ENCODE data around the gene SLC35F4.

SLC35F4 gene

GRCh38 chr14:57851354-57851753 is 14.5 kb downstream of the SLC35F4 start:
- DNase-seq (ENCODE audit: insufficient read length, low spot score) (no peak), FAIRE-seq (no peak)

DNA sequence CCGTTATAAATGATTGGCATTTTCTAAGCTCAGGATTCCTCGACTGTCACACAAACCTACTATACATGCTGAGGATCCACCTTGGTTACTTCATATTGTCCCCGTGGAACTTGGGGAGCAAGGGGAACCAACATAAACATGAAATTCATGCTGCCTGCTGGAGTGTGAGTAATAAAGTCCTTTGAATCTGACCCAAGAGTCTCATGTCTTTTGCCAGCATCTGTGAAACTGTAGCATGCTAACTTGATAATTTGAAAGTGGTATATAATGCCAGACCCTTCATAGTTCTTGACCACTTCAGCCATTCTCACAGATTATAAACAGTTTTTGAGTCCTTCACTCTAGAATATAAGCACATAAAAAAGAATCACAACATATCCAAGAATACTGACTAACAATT is 17.1 kb downstream of the SLC35F4 start:
- FAIRE-seq, result no peak

GRCh38 chr14:57848353-57848752 is 17.5 kb downstream of the SLC35F4 start:
- no peak for FAIRE-seq
- no peak for DNase-seq (ENCODE audit: insufficient read length, low spot score)

More for the DNA sequence above, 17.1 kb downstream of the SLC35F4 start:
- DNase-seq (ENCODE audit: insufficient read length, low spot score), result no peak

DNA sequence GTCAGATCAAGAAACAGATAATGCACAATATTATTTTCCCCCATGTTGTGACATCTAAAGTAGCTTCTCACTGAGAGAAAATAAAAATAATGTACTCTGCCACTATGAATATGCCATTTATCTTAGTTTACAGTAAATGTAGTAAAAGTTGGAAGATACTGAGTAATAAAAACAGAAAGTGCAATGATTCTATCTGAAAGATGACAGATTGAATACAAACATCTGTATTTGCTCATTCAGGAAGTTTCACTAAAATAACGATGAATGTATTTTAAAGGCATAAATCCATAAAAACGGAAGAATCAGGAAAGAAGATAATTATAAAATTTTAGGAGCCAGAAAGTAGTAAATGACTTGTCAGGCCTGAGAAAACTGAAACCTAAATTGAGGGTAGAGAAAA is 18.2 kb downstream of the SLC35F4 start:
- DNase-seq (ENCODE audit: insufficient read length, low spot score), result no peak
- FAIRE-seq, result no peak

- DNase-seq (ENCODE audit: insufficient read length, low spot score) (no peak), FAIRE-seq (no peak)
Observed at GRCh38 chr14:57847096-57847495, 18.8 kb downstream of the SLC35F4 start.

DNA sequence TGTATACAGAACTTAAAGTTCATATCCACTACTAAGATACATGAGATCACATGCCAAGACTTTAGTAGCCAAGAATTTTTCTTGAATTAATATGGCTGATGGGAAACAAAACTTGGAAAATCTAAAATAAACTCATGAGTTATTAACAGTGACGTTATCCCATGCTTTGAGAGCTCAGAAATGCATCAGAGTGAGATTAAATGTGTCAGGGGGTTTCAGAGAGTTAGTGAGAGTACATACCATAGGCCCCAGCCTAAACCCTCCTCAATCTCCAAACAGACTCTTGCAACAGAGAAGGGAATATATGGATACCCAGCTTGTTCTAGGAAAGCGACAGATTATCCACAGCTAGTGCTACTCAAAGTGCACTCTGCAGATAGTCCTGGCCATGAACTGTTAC is 19.3 kb downstream of the SLC35F4 start:
- FAIRE-seq (no peak), DNase-seq (ENCODE audit: insufficient read length, low spot score) (no peak)

DNA sequence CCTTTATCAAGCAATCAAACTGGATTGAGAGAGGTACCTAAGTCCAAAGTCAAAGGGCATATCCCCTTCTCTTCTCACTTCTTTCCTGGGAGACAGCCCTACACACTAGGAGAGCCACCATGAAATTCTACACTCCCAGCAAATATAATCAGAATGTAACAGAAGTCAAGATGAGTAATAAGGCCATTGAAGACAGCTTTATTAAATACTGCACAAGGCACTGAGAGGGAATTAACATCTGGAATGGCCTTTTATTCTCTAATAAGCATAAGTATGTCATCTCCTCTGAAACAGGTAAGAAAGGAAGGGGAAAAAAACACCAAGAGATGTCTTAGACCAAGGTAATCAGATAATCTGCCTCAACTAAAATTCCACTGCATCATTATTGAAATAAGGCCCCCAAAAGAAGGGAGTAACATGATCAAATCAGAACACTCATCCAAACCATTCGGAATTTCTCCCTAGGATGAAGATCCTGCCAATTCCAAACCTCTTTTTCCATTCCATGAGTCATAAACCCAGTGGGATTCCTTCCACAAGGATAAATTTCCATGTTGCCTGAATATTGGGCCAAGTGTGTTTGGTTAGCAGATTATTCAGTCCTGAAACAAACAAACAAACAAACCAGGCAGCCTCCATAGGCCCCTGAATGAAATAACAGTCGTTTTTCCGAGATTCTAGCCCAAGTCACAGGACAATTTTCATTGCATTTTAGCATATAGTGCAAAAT is 19.9 kb downstream of the SLC35F4 start:
- DNase-seq (ENCODE audit: insufficient read length, low spot score) (no peak), FAIRE-seq (no peak)

GRCh38 chr14:57845316-57845715 is 20.6 kb downstream of the SLC35F4 start:
- no peak for FAIRE-seq
- DNase-seq (ENCODE audit: insufficient read length, low spot score), result no peak

DNA sequence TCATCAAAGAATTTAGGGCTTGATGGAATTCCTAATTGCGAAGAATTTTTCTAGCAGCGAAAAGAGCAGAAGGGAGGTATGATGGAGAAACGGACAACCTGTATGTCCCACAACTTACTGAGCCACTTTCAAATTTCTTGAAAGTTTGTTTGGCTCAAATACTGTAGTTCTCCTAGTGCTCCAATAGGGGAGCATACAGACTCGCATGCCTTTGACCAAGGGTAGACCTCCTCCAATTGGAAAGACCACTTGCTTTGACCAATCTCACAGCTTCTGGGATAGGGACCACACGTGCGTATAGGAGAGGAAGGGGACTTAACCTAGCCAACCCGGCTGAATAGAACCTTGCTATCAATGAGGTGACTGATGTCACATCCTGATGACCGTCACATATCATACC is 28.6 kb downstream of the SLC35F4 start:
- DNase-seq (ENCODE audit: insufficient read length, low spot score), result no peak
- no peak for FAIRE-seq

DNA sequence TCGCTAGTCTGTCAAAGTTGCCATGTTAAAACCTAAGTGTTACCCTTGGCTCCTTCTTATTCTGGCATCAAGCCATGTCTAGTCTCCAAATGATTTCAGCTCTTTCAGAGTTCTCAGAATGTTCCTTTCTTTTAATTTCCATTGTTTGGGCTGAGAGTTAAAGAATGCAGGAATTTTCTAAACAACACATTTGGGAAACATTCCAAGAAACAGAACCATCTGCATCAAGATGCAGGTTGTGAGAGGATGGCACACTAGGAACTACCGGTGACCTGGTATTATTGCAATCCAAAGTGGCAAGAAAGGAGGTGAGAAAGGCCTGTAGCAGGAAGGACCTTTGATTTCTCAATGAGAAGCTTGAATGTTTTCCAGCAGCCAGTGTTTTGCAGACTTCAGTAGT is 30.1 kb downstream of the SLC35F4 start:
- DNase-seq (ENCODE audit: insufficient read length, low spot score) (no peak), FAIRE-seq (no peak)

- no peak for FAIRE-seq
- no peak for DNase-seq (ENCODE audit: insufficient read length, low spot score)
Observed at GRCh38 chr14:57834961-57835360, 30.9 kb downstream of the SLC35F4 start.

- FAIRE-seq (no peak), DNase-seq (ENCODE audit: insufficient read length, low spot score) (no peak)
Observed at GRCh38 chr14:57834001-57834598, 31.8 kb downstream of the SLC35F4 start.

GRCh38 chr14:57833323-57833722 is 32.6 kb downstream of the SLC35F4 start:
- no peak for DNase-seq (ENCODE audit: insufficient read length, low spot score)
- FAIRE-seq, result no peak

- no peak for DNase-seq (ENCODE audit: insufficient read length, low spot score)
- no peak for FAIRE-seq
Observed at GRCh38 chr14:57831981-57832380, 33.9 kb downstream of the SLC35F4 start.

DNA sequence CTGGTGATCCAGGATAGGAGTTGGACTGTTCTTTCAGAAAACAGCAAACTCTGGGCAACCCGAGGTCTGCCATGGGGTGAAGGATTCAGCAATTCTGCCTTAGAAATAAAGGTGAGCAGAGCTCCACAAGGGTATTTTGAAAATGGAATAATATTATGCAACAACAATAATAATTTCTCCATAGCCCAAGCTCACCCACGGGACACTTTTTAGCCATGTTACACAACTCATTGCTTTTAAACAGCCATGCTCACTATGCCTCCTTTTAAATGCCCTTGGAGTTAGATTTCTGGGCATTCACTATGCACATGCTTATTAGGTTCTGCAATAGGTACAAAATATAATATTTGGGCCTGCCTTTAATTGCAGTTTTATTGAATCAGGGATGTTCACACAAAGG is 37.2 kb downstream of the SLC35F4 start:
- DNase-seq (ENCODE audit: insufficient read length, low spot score), result no peak
- no peak for FAIRE-seq

DNA sequence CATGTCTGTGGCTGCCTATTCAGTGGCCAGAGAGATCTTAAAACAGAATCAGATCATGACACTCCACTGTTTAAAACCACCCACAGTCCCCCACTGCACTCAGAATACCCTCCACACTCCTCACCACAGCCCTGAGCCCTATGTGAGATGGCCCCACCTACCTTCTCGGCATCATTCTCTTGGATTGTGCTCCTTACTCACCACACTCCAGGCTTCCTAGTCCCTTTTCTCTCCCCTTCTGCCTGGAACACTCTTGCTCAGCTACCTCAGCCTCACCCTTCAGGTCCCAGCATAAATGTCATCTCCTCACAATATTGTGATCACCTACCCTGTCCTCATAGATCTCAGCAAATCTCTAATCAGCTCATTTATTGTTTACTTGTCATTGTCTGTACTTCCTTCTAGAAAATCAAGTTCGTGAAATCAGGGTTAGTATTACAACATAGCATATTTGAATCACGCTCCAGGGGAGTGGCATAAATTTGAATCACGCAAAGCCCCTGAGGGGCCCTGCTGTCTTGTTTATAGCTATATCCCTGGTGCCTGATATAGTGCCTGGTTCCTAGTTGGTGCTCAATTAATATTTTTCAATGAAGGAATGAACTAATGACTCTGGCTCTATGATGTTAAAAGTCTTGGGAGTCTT is 42.8 kb downstream of the SLC35F4 start:
- FAIRE-seq, result no peak
- no peak for DNase-seq (ENCODE audit: insufficient read length, low spot score)

- FAIRE-seq (no peak), DNase-seq (ENCODE audit: insufficient read length, low spot score) (no peak)
Observed at GRCh38 chr14:57822081-57822480, 43.8 kb downstream of the SLC35F4 start.

- FAIRE-seq (no peak), DNase-seq (ENCODE audit: insufficient read length, low spot score) (no peak)
Observed at GRCh38 chr14:57820581-57820980, 45.3 kb downstream of the SLC35F4 start.

- no peak for DNase-seq (ENCODE audit: insufficient read length, low spot score)
Observed at GRCh38 chr14:57818511-57818910, 47.4 kb downstream of the SLC35F4 start.

GRCh38 chr14:57816568-57817284 is 49.2 kb downstream of the SLC35F4 start:
- peak; percentile 23 for FAIRE-seq

More at GRCh38 chr14:57818511-57818910, 47.4 kb downstream of the SLC35F4 start:
- FAIRE-seq, result no peak

DNA sequence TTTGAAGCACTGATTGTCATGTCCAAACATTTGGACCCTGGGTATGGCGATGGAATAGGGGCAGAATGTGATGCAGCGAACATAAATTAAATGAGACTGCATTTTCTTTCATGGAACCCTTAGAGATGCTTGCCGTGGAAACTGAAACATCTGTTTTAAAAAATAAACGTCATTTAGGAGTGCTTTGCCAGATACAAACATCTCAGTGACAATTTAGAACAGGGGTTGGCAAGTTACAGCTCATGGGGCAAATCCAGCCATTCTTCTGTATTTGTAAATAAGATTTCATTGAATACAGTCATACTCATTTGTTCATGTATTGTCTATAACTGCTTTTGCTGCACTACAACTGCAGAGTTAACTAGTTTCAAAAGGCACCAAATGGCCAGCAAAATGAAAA is 51.2 kb downstream of the SLC35F4 start:
- no peak for DNase-seq (ENCODE audit: insufficient read length, low spot score)
- no peak for FAIRE-seq

More at GRCh38 chr14:57816568-57817284, 49.2 kb downstream of the SLC35F4 start:
- peak; percentile 7 for DNase-seq (ENCODE audit: insufficient read length, low spot score)

Data from GM19239 (cell line).